HEK293 (cell line): ENCODE data around the gene VEGFB.

Source experiments
- ZNF521 ChIP-seq: fragments of 450-650 bp; formaldehyde crosslinking; IDR thresholded peaks from 2 replicates; pipeline ENCODE4 v1.5.1; 2017; ENCODE audit warnings: missing biosample characterization, mild to moderate bottlenecking, missing genetic modification characterization
- TF ChIP-seq, protein P1 (sequence below): fragments of 450-650 bp; formaldehyde crosslinking; IDR thresholded peaks from 2 replicates; pipeline ENCODE4 v1.5.1; 2016; ENCODE audit warnings: missing biosample characterization, missing genetic modification characterization

DNA sequence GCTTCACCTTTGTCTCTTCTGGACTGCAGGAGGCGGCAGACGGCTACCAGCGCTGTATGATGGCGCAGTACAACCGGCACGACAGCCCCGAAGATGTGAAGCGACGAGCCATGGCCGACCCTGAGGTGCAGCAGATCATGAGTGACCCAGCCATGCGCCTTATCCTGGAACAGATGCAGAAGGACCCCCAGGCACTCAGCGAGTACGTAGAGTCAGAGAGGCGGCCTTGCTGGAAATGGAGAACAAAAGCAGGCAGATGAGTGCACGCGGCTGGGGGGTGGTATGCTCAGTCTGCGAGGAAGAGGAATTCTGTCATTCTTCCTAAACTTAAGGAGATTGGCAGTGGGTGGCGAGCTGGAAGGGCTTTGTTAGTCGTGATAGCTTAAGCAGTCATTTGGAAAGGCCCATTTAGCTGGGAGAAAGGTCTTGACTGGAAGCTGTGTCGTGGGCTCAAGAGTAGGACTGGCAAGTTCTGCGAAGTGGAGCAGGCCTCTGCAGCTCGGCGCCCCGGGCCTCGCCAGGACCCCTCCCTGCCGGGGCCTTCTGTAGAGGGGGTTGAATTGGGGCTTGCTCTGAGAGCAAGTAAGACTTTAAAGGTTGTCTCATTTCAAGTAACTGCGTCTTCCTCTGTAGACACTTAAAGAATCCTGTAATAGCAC, 30.8 kb upstream of the VEGFB start:
- TF ChIP-seq, protein P1, sequence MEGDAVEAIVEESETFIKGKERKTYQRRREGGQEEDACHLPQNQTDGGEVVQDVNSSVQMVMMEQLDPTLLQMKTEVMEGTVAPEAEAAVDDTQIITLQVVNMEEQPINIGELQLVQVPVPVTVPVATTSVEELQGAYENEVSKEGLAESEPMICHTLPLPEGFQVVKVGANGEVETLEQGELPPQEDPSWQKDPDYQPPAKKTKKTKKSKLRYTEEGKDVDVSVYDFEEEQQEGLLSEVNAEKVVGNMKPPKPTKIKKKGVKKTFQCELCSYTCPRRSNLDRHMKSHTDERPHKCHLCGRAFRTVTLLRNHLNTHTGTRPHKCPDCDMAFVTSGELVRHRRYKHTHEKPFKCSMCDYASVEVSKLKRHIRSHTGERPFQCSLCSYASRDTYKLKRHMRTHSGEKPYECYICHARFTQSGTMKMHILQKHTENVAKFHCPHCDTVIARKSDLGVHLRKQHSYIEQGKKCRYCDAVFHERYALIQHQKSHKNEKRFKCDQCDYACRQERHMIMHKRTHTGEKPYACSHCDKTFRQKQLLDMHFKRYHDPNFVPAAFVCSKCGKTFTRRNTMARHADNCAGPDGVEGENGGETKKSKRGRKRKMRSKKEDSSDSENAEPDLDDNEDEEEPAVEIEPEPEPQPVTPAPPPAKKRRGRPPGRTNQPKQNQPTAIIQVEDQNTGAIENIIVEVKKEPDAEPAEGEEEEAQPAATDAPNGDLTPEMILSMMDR (tag by site-specific recombination): no peak
- no peak for TF ChIP-seq ZNF521 (tag by site-specific recombination)
